ENCODE data around the gene ITGAD.
A peak's percentile ranks its signal among the peaks of the same experiment; 100 is the strongest.
"Not testable (repeated sequence)": the region's sequence is repeated elsewhere in the genome, so short reads cannot be mapped to it uniquely, and the experiment has no call there.

The ITGAD gene

GRCh38 chr16:31403590-31404352, 10.6 kb downstream of the ITGAD start:
- DNase-seq (ENCODE audit: low spot score): no peak

DNA sequence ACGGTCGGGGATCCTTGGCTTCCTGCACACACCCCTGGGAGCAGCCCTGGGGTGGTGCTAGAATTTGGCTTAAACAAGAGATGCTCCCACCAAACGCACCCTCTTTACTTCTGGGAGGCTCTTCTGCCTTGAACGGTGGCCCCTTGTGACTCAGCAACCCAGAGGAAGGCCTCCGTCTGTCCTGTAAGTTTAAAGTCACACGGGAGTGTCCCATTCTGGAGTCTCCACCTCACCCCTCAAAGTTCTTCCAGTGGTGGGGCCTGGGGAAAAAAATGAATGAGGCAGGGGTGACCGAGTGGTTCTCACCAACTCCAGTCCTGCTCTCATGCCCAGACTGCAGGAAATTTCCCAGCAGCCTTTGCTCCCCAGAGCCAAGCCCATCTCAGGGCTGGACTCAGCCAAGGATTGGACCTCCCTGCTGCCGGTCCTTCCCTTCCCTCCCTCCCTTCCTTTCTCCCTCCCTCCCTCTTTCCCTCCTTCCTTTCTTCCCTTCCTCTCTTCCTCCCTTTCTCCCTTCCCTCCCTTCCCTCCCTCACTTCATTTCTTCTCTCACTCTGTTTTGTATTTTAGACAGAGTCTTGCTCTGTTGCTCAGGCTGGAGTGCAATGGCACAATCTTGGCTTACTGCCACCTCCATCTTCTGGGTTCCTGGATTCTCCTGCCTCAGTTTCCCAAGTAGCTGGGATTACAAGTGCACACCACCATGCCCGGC, 11.4 kb downstream of the ITGAD start:
- peak; percentile 75 for DNase-seq (ENCODE audit: low spot score)

GRCh38 chr16:31407406-31407805, 14.3 kb downstream of the ITGAD start:
- DNase-seq (ENCODE audit: low spot score): no peak

- DNase-seq (ENCODE audit: low spot score): no peak
These were observed 16.3 kb downstream of the ITGAD start for GRCh38 chr16:31409433-31409832.

DNA sequence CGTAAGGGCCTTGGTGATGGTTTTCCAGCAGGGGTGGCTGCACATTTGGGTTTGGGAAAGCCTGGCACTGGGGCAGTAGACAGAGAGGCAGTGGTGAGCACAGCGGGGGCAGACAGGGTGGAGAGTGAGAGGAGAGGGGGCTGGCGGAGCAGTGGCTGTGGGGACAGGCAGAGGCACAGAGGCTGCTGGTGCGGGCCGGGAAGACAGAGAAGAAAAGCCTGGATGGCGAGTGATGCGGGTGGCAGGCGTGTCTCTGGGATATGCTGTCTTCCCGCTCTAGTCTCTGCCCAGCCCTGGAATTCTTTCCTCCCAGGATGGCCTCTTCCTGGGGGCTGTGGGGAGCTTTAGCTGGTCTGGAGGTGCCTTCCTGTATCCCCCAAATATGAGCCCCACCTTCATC, 16.9 kb downstream of the ITGAD start:
- DNase-seq (ENCODE audit: low spot score): no peak

DNA sequence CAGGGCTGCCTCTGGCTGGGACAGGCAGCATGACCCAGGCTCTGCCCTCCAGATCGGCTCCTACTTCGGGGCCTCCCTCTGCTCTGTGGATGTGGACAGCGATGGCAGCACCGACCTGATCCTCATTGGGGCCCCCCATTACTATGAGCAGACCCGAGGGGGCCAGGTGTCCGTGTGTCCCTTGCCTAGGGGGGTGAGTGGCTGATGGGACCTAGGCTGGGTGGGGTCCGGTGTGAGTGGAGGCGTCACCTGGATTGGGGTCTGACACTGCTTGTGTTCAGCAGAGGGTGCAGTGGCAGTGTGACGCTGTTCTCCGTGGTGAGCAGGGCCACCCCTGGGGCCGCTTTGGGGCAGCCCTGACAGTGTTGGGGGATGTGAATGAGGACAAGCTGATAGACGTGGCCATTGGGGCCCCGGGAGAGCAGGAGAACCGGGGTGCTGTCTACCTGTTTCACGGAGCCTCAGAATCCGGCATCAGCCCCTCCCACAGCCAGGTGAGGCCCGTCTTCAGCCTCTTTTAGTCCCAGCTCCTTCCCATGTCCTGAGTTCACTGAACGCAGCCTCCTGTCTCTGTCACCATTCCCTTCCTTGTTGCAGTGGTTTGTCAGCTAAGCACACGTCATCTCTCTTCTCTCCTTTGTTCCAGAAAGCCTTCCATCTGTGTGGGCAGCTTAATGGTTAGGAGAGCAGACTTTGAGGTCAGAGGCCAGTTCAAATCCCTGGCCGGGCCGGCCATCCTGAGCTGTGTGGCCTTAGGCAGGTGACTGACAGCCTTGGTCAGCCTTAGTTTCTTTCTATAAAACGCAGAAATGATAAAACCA, 18.1 kb downstream of the ITGAD start:
- DNase-seq (ENCODE audit: low spot score): no peak

GRCh38 chr16:31412750-31413149, 19.6 kb downstream of the ITGAD start:
- DNase-seq (ENCODE audit: low spot score): no peak

GRCh38 chr16:31413381-31413780, 20.2 kb downstream of the ITGAD start:
- no peak for DNase-seq (ENCODE audit: low spot score)

DNA sequence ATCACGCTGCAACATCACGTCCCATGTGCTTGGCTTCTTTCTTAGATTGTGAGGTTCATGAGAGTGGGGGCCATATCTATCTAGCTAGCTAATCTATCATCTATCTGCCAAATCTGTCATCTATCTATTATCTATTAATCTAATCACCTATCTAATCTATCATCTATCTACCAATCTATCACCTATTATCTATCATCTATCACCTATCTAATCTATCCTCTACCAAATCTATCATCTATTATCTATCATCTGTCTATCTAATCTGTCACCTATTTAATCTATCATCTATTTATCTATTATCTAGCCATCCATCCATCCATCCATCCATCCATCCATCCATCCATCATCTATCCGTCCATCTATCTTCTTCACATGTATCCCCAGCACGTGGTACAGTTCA, 20.8 kb downstream of the ITGAD start:
- no peak for DNase-seq (ENCODE audit: low spot score)

DNA sequence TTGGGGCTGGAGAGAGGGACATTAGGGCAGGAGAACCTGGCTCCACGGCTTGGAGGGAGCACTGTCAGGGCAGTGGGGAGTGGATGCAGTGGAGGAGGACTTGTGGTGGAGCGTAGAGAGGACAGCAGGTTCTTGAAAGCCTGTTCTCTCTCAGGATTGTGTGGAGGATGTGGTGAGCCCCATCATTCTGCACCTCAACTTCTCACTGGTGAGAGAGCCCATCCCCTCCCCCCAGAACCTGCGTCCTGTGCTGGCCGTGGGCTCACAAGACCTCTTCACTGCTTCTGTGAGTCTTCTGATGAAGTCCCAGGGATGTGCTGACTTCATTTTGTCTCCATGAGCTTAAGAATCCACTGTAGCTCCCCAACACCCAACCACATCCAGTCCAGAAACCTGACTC, 21.6 kb downstream of the ITGAD start:
- DNase-seq (ENCODE audit: low spot score): no peak

- DNase-seq (ENCODE audit: low spot score): no peak
These were observed 23.2 kb downstream of the ITGAD start for GRCh38 chr16:31416371-31416770.

DNA sequence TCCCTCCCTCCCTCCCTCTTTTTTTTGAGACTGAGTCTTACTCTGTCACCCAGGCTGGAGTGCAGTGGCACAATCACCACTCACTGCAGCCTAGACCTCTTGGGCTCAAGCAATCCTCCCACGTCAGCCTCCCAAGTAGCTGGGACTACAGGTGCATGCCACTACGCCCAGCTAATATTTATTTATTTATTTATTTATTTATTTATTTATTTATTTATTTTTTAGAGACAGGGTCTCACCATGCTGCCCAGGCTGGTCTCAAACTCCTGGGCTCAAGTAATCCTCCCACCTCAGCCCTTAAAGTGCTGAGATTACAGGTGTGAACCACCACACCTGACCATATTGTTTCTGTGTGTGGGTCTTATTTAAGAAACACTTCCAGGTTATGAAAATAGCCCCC, 23.9 kb downstream of the ITGAD start:
- DNase-seq (ENCODE audit: low spot score): not testable (repeated sequence)

GRCh38 chr16:31417916-31418315, 24.8 kb downstream of the ITGAD start:
- DNase-seq (ENCODE audit: low spot score): no peak

GRCh38 chr16:31420037-31420436, 26.9 kb downstream of the ITGAD start:
- DNase-seq (ENCODE audit: low spot score): no peak

DNA sequence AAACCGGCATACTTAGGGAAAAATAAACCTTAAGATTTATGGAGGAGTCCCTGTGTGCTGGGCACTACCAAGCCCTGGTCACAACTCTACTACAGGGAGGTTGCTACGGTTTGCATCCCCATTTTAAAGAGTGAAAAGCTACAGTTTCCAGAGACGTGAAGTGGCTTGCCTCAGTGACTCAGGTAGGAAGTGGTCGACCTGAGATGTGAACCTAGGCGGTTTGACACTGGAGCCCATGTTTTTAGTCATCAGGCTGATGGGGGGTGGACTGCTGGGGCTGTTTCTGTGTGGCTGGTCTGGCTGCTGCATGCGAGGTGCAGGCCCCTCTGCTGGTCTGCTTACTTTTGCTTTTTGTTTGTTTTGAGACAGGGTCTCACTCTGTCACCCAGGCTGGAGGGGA, 28.5 kb downstream of the ITGAD start:
- DNase-seq (ENCODE audit: low spot score): no peak

- DNase-seq (ENCODE audit: low spot score): no peak
These were observed 30.1 kb downstream of the ITGAD start for GRCh38 chr16:31423241-31423640.

GRCh38 chr16:31423801-31424200, 30.7 kb downstream of the ITGAD start:
- no peak for DNase-seq (ENCODE audit: low spot score)

- no peak for DNase-seq (ENCODE audit: low spot score)
These were observed 34.5 kb downstream of the ITGAD start for GRCh38 chr16:31427441-31428278.

GRCh38 chr16:31428279-31428597, 35.1 kb downstream of the ITGAD start, which contains the start of gene COX6A2:
TSS of gene COX6A2 (minus strand) at chr16:31428360. CDS start at chr16:31428325, 35 bp downstream.
- DNase-seq (ENCODE audit: low spot score): no peak

DNA sequence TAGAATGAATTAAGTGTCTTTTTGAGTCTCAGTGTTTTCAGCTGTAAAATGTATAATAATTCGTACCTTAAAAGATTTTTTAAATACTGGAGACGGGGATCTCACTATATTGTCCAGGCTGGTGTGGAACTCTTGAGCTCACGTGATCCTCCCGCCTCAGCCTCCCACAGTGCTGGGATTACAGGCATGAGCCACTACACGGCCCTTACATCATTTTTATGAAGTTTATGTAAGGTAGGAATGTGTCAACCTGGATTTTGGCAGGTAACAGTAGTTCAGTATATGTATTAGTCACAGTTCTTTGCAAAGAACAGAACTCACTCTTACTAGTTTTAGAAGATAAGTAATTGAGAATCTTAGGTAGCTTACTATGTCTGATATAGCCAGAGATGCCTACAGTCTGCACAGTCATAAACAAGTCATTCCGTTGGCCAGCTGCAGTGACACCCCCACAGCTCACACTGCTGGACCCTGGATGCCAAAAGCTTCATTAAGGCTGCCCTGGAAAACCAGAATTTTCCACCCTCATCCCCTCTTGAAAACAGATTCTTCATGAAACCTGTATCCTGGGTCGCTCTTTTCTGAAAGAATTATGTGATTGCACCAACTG, 35.6 kb downstream of the ITGAD start:
- DNase-seq (ENCODE audit: low spot score): no peak

- DNase-seq (ENCODE audit: low spot score): no peak
These were observed 36.2 kb downstream of the ITGAD start for GRCh38 chr16:31429314-31429713.

DNA sequence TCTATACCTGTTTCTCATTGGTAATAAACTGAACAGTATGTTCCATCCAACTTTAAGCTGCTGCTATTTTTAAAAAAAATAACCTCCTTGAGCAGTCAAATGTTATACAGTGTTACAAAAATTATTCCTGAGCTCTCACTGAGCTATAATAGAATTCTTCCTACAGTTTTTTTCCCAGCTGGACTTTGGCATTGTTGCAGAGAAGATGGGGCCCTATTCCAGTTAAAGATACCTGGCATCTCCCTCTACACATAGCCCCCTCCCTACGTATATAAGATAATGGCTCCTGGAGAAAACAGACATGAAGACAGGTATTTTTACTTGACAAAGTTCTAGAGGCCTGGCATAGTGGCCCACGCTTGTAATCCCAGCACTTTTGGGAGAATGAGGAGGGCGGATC, 36.7 kb downstream of the ITGAD start:
- no peak for DNase-seq (ENCODE audit: low spot score)
